ENCODE results near the gene YPEL5.

The YPEL5 gene

DNA sequence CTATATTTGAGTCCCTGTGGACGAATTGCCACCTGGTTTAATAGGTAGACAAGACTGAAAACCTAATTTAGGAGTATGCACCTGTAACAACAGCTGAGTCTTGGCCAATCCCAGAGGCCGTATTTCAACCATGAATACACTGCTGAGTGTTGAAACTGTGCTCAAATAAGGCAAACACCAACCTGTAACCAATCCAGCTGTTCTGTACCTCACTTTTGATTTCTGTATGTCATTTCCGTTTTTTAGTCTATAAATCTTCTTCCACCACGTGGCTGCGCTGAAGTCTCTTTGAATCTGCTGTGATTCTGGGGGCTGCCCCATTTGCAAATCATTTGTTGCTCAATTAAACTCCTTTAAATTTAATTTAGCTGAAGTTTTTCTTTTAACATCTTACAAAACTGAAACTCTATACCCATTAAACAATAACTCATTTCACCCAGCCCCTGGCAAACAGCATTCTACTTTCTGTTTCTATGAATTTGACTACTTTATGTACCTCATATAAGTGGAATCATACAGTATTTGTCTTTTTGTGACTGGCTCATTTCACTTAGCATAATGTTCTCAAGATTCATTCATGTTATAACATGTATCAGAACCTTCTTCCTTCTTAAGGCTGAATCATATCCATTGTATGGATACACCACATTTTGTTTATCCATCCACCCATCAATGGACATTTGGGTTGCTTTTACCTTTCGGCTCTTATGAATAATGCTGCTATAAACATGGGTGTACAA is 7.5 kb upstream of the YPEL5 start:
- no peak for DNase-seq

- DNase-seq, result no peak
Measured at GRCh38 chr2:30141136-30141535, 5.7 kb upstream of the YPEL5 start.

GRCh38 chr2:30144260-30144659 is 2.5 kb upstream of the YPEL5 start:
- no peak for DNase-seq

DNA sequence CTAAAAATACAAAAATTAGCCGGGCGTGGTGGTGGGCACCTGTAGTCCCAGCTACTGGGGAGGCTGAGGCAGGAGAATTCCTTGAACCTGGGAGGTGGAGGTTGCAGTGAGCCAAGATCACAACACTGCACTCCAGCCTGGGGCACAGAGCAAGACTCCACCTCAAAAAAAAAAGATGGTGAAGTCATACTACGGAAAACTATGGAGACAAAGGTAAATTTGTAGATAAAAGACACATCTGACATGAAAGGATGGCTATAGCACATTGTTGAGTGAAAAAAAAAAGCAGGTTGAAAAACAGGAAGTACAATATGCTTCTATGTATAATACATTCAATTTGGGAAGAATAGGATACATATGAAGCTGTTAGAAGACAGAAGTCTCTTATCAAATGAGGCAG is 1.9 kb upstream of the YPEL5 start:
- peak in 1 of 2 experiments; percentile 17 for DNase-seq

DNA sequence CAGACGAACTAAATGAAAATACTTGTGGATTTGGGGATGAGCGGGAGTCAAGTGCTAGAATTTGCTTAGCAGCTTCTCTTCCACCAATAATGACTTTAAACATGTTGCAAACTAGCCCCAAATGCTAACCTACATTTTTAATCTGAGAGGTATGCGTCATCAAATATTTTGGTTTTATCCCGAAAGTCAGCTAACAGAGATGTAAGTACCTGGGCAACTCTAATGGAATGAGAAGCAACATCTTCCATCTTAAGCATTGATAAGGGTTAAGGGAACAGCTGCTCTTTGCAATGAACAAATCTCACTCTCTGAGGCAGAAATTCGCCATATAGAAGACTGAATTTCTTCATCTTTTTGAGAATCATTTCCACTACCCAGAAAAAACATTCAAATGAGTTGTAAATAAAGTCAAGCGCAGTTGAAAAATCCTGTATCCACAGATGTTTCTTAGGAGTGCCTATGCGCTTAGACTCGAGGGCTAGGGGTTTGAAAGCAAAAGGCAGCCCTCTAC is 926 bp upstream of the YPEL5 start:
- no peak for DNase-seq

GRCh38 chr2:30147196-30147714 is 448 bp downstream of the YPEL5 start:
- DNase-seq, result no peak

GRCh38 chr2:30147715-30148610 is 1.2 kb downstream of the YPEL5 start:
- DNase-seq, result peak; percentile 81 to 85

GRCh38 chr2:30148850-30149249 is 2.0 kb downstream of the YPEL5 start:
- DNase-seq, result no peak

DNA sequence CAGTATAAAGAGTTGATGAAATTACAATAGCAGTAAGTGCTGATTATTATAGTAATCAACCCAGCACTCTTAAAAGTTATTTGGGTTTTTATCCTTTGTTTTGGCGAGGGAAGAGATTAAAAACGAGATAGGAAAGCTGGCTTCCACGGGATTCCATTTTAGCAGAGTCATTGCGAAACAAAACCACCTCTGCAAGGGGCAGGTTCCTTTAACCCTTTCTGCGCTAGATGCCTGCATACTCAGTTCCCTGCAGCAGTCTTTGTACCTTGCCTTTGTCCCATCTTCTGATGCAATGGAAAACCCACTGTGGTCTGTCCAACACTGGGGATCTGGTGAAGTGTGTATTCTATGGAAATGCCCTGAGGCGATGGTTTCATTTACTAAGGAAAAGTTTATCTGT is 2.7 kb downstream of the YPEL5 start:
- DNase-seq, result no peak

GRCh38 chr2:30149976-30150375 is 3.2 kb downstream of the YPEL5 start:
- no peak for DNase-seq

DNA sequence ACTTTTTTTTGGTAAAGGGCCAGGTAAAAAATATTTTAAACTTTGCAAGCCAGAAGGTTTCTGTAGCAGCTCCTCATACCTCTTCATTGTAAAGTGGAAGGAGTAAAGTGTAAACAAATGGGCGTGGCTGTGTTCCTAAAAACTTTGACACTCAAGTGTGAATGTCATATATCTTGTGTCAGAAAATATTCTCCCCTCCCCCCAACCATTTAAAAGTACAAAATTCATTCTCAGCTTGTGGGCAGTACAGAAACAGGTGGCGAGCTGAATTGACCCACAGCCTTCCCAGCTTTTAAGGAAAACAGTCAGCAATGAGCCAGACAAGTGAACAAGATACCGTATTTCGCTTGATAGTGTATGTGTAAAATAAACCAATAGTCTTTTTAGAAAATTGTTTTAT is 4.0 kb downstream of the YPEL5 start:
- no peak for DNase-seq

DNA sequence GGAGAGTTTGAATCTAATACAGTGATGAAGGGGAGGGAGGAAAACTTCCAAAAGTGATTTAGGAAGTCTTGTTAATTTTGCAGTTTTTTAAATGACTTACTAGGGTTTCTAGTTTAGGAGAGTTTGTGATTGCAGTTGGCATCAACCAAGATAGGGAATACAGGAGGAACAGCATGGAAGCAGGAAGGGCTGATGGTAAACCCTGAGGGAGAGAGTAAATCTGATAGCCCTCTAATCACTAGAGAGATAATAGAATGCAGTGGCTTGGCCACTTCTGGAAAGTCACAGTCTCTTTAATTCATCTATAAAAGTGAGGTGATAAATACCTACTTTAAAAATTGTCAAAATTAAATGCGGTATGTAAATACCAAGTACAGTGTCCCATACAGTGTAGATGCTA is 5.6 kb downstream of the YPEL5 start:
- no peak for DNase-seq

DNA sequence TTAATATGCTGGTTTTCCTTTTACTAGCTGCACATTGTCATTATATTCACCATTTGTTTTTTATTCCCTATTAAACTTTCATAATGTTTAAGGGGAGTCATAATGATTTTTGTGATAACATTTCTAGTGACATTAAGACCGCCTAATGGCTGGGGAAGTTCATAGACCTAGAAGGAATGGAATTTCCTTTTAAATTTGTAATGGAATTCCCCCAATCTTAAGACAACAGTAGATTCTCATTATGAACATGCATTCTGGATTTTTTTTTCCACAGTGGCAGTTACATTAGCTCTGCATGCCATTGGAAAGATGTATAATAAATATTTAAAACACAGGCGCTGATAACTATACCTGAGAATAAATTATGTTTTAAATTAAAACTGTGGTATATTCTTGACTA is 8.4 kb downstream of the YPEL5 start:
- no peak for DNase-seq

DNA sequence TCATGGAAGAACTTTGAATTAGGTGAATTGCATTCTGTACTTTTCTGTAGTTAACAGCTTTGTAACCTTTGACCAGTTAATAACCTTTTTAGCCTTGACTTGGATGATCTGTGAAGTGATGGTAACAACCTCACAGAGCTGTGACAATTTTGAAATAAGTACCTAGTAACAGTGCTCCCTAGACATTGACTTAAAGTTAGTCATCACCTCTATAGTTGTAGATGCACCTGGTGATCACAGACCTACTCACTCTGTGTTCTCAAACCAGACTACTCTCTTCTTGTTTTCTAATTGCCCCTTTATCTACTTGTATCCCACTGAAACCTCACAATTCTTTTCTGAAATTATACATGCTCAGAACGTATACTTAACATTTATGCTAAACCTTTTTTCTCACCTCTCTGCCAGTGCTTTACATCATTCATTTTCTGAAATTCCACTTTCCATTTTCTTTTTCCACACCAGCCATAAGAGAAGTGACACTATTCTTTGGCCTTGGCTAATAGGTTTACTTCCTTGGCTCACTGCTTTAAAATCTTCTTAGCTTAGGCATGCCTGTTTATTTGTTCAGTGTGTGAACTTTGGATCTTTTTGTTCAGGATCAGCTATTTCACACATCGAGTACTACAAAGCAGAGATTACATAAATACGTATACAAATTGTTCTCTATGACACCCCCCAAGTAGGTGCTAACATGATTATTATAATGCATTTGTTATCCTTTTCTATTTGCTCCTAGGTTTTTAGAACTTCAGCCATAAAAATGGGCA is 9.3 kb downstream of the YPEL5 start:
- DNase-seq, result no peak

- no peak for DNase-seq
Measured at GRCh38 chr2:30157616-30158015, 10.8 kb downstream of the YPEL5 start.

- no peak for DNase-seq
Measured at GRCh38 chr2:30159766-30160165, 13.0 kb downstream of the YPEL5 start.

- DNase-seq, result no peak
Measured at GRCh38 chr2:30161929-30162706, 15.3 kb downstream of the YPEL5 start.

DNA sequence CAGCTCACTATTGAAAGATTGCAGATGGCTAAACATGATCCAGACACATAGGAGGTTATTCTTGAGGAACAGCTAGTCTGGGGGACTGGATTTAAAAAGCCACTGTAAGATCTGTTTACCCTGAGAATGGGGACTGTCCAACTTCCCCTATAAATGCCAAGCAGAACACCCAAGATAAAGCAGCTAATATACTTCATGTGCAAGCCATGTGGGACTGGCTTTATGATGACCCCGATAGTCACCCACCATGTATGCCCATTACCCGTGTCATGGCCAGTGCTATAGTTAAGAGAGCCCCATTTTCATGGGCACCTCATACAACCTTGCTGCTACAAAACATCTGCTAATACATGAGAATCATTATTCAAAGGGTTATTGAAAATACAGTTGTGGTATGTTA is 16.0 kb downstream of the YPEL5 start:
- no peak for DNase-seq

GRCh38 chr2:30164131-30164925 is 17.5 kb downstream of the YPEL5 start:
- no peak for DNase-seq

DNA sequence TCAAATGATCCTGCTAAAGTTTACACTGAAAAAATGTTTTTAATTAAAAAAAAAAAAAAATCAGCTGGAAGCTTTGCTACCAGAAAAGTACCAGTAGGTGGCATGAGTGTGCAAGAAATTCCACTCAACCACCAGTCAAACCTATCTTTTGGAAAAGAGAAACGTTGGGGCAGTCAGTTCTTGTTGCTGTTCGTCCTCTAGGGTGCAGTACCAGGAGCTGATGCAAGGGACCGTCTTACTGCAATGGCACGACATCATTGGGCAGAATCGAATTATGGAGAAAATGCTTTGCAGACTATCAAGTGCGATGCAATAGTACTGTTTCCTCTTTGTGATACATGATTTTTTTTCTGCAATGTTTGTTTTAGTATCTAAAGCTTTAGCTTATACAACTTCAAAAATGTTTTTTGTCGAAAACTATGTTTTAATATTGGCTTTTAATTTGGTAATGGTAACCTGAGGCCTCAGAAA is 18.3 kb downstream of the YPEL5 start:
- peak; percentile 96 to 99 for DNase-seq

GRCh38 chr2:30165617-30166016 is 18.8 kb downstream of the YPEL5 start:
- DNase-seq, result no peak

Data from Kasumi-1 (cell line).